NCI-H446 (cell line): ENCODE results near the gene THOC5.
A peak's percentile ranks its signal among the peaks of the same experiment; 100 is the strongest.
"Not testable (repeated sequence)": the region's sequence is repeated elsewhere in the genome, so short reads cannot be mapped to it uniquely, and the experiment has no call there.

ENCODE experiments used
- DNase-seq, 2 experiments: peaks; one replicate each; lab custom pipeline; 2025; lab: John Stamatoyannopoulos, UW

THOC5 gene

GRCh38 chr22:29563652-29564460 is 10.3 kb upstream of the THOC5 start:
- DNase-seq: no peak

- no peak for DNase-seq
These were observed 6.3 kb upstream of the THOC5 start for GRCh38 chr22:29559853-29560252.

- DNase-seq: no peak
These were observed 5.5 kb upstream of the THOC5 start for GRCh38 chr22:29559030-29559429.

GRCh38 chr22:29555065-29555644 is 1.6 kb upstream of the THOC5 start:
- no peak for DNase-seq

- not testable (repeated sequence) for DNase-seq
These were observed 1.2 kb downstream of the THOC5 start for GRCh38 chr22:29552357-29552756.

GRCh38 chr22:29550005-29550404 is 3.6 kb downstream of the THOC5 start:
- no peak for DNase-seq

GRCh38 chr22:29545045-29545444 is 8.5 kb downstream of the THOC5 start:
- not testable (repeated sequence) for DNase-seq

GRCh38 chr22:29541845-29542244 is 11.7 kb downstream of the THOC5 start:
- DNase-seq: no peak

- no peak for DNase-seq
These were observed 14.5 kb downstream of the THOC5 start for GRCh38 chr22:29539105-29539504.

GRCh38 chr22:29536411-29536810 is 17.1 kb downstream of the THOC5 start:
- DNase-seq: no peak

GRCh38 chr22:29531419-29531818 is 22.1 kb downstream of the THOC5 start:
- DNase-seq: no peak

GRCh38 chr22:29530716-29531115 is 22.8 kb downstream of the THOC5 start:
- no peak for DNase-seq

GRCh38 chr22:29528144-29528543 is 25.4 kb downstream of the THOC5 start:
- DNase-seq: no peak

GRCh38 chr22:29524442-29525191 is 28.9 kb downstream of the THOC5 start:
- DNase-seq: peak in 1 of 2 experiments; percentile 23

GRCh38 chr22:29523761-29524160 is 29.8 kb downstream of the THOC5 start:
- DNase-seq: no peak

GRCh38 chr22:29521526-29521925 is 32.0 kb downstream of the THOC5 start:
- DNase-seq: no peak

- no peak for DNase-seq
These were observed 32.7 kb downstream of the THOC5 start for GRCh38 chr22:29520851-29521250.

GRCh38 chr22:29519996-29520395 is 33.6 kb downstream of the THOC5 start:
- DNase-seq: no peak

- DNase-seq: no peak
These were observed 35.1 kb downstream of the THOC5 start for GRCh38 chr22:29518427-29518826.

- DNase-seq: no peak
These were observed 36.2 kb downstream of the THOC5 start for GRCh38 chr22:29517215-29517908.

GRCh38 chr22:29512031-29512430 is 41.5 kb downstream of the THOC5 start:
- DNase-seq: no peak

GRCh38 chr22:29511126-29511862 is 42.3 kb downstream of the THOC5 start:
- DNase-seq: no peak
